NK-92 treated with Interleukin-12 subunit alpha and Interleukin-12 subunit beta, amount 100 ng/mL, for 24 hours (cell line): ENCODE data around the gene CADPS.

Source experiments
- DNase-seq: peaks from one replicate; lab custom pipeline; 2025; lab: John Stamatoyannopoulos, UW

CADPS gene

DNA sequence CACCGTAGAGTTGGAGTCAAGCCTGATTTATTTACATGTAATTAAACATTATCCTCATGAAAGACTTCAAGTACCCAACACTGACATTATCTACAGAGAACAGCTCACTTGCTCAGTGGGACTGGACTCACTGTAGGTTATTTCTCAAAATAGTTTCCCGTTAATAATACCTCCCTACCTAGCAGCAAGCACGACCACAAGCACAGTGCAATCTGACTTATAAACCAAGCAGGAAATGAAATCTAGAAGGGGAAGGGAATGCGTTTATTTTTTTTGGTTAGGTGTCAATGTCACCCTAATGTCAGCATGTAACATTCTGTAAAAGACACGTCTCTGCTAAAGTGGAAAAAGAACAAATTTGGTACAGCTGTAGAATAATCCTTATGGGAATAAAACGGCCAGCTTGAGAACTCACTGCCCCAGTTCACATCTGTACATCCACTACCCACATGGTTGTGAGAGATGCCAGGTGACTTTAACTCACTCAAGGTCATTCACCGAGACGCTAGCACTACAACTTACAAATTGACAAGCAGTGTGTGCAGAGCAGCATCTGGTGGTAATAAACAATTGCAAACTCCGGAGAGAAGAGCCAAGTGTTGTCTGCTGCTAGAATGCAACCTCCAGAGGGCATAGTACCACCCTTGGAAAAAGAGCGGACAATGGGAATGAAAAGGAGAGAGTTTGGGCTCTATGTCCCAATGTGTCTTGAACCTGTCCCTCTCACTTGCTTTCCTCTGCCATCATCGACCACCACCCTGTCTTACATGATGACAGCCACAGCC lies 242.5 kb downstream of the CADPS start:
- no peak for DNase-seq

DNA sequence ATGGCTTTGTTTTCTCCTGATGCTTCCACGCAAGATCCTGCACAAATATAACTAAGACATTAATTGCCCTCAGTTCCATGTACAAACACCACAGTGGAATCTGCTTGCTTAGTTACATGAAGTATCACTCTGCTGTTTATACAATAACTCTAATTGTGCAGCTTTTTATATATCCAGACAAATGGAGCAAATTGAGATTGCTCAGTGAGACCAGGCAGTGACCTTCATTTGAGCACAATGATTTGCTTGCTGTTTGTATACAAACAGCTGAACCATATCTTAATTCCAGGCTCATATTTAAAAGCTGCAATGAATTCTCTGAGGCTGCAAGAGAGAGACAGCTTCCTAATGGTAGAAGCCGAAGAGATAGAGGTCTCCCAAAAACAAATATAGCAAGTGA lies 243.7 kb downstream of the CADPS start:
- no peak for DNase-seq

DNA sequence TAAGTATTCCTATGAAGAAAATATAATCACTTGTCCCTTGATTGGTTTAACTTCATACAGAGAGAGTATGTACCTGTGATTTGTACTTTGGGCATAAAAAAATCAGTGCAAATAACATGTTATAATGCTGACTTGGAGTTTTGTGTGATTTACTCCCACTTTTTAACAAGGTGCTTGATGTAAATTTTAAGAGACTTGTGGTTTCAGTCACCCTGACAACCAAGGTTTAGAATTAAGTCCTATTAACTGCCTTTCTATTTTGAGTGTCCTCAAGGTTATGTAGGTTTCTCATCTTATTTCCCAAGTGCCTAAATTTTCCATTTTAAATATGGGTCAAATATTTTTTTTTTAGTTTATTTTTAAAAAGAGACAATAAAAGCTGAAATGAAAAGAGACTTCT lies 244.6 kb downstream of the CADPS start:
- no peak for DNase-seq

DNA sequence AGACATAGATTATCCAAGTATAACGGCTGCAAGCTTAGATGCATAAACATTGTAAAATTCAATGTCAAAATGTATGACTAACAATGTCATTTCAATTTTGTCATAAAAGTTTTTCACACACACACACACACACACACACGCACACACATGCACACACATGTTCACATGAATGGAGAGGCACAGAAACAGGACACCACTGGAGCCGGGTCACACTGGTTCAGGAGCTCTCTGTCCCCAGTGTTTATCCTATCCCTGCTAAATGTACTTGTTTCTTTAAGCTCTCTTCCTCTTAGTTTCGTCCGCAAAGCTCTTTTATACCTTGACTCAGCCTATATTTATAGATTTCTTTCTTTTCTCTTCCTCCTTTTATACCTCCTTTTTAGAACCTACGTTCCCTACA lies 249.9 kb downstream of the CADPS start:
- DNase-seq, result no peak

DNA sequence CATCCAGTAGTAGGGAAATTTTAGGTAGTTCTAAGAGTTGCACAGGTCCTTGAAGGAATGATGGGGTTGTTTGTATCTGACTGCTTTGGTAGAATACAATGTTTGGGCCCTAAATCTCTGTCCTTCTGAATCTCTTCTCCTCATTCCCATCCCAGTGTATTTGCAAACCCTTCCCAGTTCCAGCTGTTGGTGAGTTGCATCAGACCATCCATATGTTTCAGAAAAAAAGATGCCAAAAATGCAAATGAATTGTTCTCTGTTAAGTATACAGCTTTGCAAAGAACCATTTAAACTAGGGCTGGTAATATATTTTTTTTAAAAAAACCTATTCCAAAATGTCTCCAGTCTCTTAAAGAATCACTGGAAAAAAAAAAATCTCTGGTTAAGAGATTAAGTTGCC lies 251.0 kb downstream of the CADPS start:
- no peak for DNase-seq

DNA sequence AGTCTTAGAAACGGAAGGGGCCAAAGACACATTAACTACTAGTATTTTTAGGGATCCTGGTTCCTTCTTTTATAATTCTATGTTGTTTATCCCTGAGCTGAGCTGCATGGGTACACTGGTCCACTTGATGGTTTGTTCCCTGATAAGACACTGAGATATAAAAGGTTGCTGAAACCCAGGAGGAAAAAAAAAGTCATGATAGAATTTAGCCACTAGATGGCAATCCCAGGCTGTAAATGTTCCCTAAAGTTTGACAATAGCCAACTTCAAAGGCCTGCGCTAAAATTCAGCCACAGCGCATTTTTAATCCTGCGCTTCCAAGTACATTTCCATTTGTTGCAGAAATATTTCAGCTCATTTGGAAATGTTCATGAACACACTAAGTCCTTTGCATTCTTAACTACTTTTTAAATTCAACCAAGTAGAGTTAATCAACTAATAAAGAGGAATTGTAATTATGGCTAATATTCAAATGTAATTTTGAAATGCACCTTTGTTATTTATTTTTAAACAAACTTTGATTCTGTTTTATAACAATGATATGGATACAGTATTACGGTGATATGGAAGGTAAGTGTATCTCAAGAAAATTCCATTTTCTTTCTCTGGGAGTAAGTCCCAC lies 252.6 kb downstream of the CADPS start:
- no peak for DNase-seq

DNA sequence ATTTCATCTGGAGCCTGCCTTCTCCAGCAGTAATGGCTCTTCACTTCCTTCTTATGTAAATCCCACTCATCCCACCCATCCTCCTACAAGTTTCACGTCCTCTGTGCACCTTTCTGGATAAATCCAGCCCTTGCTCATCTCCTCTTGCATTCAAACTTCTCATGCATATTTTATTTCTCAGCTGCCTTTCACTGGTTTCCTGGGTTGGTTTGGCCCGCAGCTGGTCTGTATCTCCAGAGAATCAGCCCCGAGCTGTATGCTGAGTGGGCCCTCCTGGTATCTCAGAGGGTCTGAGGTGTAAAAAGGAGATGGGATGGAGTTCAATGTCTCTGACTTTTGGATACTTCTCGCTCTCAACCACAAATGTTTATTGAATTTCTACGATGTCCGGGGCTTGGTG lies 253.3 kb downstream of the CADPS start:
- DNase-seq, result no peak

DNA sequence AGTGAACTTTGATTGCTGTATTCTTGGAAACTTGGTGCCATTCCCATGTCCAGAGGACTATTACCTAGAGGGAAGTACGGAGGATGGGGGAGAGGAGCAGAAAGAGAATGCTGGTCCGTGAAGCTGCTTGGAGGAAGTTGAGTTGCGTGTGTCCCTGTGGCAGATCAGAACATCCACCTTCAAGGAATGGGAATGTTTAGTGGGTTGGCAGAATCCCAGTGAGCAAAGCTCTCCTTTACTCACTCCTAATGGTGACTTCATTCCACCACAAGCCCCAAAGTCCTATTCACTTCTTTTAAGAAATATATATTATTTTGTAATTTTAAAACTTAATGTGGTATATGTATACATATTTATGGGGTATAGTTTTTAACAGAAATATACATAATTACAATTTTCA lies 254.0 kb downstream of the CADPS start:
- DNase-seq, result no peak

DNA sequence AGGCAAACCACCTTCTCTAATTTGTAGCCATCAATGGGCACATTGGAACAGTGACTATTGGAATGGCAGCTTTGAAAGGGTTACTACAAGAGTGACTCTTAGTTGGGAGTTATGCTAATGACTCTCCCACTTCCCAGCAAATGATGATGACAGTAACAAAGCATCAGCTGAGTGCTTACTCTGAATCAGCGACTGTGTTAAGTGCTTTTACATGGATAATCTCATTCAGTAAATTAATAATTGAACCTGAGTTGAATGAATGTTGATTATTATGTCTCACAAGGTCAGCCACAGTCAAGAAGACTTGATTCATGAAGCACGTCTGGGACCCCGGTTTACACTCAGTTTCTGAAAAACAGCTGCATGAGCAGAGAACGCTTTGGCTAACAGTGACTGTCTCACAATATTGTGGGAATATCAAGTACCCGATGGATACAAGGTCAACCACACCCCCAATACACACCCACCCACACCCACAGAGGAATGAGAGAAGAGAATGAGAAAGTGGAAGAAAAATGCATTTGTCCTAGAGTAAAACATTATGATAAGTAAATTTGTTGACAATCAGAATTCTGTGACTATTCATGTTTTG lies 259.9 kb downstream of the CADPS start:
- DNase-seq, result no peak

DNA sequence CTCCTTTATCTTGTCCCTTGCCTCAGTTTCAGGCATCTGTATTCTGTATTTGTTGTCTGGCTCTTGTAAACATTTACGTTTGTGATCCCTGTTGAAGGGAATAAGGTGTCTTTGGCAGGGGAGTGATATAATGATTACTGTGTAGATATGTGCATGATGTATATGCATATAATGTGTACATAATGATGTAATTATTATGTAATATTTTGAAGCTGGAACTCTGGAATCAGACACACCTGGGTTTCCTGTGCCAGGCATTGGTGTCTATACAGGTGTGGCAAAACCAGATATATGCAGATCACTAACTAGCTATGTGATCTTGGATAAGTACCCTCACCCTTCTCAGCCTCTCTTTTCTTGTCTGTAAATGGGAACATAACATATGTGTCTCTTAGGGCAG lies 260.7 kb downstream of the CADPS start:
- no peak for DNase-seq

DNA sequence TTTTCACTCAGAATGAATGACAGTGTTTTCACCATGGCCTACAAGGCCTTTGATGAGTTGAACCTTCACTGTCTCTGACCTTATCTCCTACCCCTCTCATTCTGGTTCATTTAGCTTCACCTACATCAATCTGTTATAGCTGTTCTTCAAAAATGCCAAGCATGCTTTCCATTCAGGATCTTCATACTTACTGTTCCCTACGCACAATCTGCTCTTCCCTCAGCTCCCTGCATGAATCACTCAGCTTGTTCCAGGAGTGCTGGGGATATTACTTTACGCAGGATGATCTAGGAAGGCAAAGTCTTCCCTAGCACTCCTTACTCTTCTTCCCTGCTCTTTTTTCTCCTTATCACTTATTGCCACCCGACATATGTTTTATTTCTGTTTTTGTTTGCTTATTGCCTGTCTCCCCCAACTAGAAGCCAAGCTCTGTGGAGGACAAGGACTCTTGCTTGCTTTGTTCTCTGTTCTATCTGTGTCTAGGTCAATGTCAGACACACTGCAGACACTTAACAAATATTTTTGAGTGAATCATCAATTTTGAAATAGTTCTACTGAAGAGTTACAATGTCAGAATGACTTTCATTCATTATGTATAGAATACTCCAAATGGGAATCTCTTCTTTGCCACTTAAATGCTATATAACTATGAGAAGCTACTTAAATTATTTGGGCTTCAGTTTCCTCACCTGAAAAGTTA lies 263.5 kb downstream of the CADPS start:
- DNase-seq, result no peak

DNA sequence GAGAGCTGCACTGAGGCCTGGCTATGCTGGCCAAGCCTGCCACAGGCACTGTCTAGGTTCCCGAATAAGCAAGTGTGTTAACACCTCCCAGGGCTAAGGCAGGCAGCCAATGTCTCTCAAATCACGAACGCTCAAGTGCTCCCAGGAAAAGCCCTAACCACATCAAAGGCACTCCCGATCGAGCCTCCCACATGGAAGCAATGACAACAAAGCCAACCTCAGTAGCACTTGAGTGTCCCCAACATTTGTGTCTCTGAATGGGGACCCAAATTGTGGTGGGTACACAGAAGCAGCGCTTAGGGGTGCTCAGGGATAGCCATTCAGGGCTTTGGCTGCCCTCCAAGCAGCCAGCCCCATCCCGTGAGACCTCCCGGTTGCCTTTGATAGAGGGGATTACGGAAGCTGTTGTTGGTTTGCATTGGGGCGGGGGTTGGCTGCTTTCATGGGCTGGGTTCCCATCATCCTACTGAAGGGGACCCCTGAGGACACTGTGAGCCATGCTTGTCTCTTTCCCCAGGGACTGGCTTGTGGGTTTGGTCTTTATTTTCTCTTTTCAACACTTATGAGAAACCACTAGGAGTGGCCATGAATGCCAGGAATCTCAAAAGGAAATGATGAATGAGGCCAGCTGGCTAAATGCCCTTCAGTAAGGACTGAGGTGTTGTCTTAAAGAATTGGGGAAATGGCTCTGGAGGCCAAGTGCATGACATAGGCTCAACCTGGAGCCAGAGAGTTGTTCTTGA lies 267.8 kb downstream of the CADPS start:
- DNase-seq, result no peak

DNA sequence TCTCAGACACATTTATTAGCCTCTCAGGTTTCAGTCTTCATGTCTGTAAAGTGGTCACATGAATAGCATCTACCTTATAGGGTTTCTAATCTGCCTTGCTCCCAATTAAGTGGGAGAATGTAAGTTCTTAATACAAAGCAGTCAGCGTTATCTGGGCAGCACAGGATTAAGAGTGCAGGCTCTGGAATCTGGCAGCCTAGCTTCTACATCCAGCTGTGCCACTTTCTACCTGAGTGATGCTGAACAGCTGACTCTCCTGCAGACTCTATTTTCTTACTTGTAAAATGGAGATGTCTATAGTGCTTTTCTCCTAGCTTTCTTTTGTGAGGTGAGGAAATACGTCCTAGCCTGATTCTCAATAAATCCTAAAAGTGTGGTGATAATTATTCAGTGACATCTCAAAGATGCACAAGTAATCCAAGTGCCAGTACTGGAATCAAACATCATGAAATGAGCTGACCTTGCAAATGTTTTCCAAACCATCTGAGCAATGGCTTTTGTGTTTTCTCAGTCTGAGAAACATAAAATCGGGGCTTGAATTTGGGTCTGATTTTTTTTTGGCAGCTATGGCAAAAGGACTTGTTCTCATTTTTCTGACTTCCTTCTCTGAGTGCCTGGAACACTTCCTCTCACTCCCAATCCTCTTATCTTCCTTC lies 269.7 kb downstream of the CADPS start:
- no peak for DNase-seq

DNA sequence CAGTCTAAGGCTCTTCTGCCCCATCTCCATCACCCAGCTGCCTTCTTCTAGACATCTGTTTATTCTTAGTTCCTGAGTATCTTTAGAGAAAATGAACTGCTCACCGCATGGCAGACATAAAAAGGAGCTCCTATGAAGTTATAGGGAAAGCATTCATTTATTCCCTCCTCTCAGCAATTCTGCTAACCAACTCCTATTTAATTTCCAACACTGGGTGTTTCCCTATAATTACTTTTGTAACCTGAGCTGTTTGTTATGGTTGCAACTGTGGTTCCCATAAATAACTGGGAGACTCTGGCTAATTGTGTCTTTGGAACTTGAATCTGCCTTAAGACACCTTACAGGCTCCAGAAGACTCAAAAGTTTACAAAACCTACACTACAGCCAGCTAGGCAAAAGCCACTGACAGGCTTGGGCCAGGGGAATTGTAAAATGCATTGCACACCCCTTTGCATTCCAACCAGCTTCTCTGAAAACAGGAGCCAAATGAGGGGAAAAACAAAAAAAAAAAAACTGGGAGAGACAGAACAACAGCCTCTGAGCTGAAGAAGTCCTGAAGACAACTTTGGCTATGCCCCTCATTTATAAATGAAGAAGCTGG lies 270.4 kb downstream of the CADPS start:
- no peak for DNase-seq

DNA sequence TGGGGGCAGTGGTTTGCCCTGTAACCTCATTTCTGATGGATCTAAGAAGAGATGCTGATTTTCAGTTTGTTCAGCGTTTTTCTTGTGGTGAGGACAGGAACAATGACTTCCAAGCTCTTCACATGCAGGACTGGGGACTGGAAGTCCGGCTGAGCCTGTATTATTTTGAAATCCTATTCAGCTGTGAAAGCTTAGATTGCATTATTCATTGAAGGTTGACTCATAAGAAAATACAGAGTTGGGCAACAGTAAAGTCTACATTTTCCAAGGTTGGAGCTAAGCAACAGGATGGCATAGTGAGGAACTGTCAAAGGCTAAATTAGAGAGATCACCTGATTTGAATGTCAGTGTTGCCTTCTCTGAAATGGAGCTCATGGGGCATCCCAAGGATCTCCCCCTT lies 270.9 kb downstream of the CADPS start:
- no peak for DNase-seq

DNA sequence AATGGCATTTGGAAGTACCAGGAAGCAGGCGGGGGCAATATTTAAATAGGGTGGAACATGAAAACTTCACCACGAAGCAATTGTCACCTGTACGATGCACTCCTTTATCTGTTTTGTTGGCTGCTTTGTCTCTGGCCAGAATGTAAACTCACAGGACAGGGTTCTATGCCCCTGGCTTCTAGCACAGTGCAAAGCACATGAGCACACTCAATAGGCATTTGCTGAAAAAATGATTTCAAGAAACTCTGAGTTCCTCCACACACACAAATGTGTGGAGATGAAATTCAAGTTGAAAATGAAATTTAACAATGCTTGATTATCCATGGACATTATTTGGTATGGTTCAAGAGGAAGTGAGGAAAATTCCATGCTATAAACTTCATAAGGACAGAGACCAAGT lies 272.2 kb downstream of the CADPS start:
- DNase-seq, result no peak

DNA sequence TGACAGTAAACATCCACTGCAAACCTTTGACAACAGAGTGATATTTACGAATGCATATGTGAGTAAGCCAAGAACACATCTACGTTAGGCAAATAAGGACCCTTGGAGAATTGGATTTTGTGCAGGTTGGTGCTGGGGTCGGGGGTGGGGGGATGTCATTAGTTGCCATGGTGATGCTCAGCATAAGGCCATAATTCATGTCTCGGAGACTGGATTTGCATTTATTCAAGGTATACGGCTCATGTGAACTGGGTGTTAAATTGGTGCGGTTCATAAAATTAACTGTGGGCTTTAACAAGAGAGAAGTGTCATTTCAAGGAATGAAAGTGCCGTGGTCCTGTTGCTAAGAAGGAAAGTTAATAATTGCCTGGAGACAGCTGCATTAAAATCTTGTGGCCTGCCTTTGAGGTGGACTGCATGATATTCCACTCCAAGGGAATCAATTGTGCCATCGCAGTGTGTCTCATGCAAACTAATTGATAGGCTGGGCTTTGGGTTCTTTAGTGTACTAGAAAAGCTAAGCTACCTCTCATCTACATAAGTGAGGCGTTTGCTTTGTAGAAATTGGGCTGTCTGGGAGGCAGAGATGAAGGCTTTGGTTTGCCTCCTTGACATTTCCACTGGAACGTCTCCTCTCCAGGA lies 273.0 kb downstream of the CADPS start:
- no peak for DNase-seq

DNA sequence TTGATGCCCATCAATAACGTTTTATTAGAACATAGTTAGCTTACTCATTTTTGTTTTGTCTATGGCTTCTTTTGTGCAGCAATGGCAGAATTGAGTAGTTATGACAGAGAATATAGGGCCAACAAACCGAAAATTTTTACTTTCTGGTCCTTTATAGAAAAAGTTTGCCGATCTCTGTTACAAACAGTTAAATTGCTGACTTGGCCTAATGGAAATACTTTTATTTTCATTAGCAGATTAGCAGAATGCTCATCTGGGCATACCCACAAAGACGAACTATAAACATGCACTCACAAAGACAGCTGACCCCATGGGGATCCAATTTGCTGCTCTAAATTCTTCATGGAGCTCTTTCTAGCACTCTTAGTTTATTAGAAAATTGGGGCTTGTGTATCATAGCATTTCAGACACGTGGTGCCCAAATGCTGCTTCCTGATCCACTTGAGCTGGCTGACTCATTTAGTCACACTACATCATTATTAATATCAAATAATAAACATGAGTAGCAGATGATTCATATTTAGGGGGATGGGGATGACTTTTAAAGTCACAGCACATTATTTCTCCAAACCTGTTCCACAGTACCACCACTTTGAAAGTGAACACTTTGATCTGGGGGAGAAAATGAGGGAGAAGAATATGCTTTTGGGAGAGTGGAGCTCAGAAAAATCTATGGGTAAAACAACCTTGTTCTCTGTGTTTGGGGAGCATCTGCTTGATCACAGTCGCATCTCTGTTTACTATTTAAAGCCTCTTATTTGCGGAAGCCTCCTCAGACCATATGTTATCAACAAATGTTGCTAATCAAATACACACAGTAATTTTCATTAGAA lies 273.8 kb downstream of the CADPS start:
- DNase-seq, result no peak

DNA sequence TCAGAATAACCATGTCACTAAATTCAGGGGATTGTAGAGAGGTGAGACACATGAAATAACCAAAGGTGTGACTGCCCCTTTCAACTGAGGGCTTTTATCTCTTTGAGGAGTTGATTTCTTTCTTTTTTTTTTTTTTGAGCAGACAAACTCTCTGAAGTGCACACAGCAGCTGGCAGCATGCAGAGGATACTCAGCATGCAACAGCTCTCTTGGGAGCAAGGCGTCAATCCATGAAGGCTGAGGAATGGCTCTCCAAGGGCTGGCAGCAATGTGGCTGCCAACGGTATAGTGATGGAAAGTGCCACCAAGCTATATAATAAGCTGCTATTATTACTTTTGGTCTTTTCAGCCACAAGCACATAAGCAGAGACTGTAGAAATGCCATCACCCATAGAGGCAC lies 275.2 kb downstream of the CADPS start:
- DNase-seq, result no peak

DNA sequence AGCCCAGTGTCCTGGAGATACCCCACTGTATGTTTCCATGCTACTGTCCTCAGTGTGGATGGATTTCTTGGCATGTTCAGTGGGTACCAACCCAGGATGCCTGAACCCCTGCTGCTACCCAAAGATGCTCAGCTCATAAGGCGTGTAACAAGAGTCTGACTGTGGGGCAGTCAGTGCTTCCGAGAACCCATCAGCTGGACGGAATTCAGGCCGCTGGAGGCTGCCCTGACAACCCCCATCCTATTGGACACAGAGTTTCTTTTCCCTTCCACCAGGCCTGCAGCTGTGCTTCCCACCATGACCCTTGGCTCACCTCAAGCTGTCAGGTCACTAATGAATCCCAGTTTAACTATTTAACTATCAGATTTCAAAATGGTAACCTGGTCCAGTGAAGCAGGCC lies 277.7 kb downstream of the CADPS start:
- DNase-seq, result no peak
